Liver (tissue), 3 donors: ENCODE results near the gene KRTAP10-8.

ENCODE experiments used
- RXRA ChIP-seq, 2 donors: IDR thresholded peaks; 2 replicates each; pipeline ENCODE4 v1.6.1; 2017 to 2018; ENCODE audit warnings: antibody characterized with exemption in 2 of 2, mild to moderate bottlenecking in 1 of 2
- TF ChIP-seq, protein P1 (sequence below): fragments of 150-350 bp; IDR thresholded peaks from 2 replicates; pipeline ENCODE4 v1.5.1; 2017; ENCODE audit warnings: improper control_type of control experiment, low read depth, low read length; ENCODE audit not compliant: missing input control
- donor health status: healthy.
- donor health status: healthy.

DNA sequence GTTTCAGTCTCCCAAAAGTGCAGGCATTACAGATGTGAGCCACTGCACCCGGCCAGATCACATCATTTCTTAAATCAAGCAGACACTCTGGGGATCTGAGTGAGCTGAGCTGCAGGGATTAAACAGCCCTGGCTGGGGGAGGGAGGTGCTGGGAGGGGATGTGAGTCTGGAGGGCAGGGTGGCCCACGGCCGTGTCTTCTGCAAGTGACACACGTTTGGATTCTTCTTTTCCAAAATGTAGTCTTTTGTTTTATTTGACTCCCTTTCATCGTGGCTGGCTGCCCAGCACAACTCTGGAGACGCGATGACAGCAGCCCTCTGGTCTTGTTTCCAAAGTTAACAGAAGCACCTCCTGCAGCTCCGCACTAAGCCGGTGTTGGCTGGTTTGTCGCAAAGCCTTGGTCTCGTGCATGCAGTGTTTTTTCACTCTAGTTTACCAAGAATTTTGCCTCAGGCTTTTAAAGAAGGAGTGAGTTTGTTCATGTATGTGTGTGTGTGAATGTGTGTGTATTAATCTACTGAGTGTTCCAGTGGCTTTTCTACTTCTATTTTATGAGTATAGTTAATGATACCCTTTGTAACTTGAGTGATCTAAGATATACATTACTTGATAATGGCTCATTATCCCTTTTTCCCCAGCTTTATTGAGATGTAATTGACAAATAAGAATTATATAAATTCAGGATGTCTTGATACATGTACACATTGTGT is 28.6 kb upstream of the KRTAP10-8 start:
- no peak for TF ChIP-seq RXRA (IDR thresholded peaks at IDR 0.05)
- TF ChIP-seq, protein P1, sequence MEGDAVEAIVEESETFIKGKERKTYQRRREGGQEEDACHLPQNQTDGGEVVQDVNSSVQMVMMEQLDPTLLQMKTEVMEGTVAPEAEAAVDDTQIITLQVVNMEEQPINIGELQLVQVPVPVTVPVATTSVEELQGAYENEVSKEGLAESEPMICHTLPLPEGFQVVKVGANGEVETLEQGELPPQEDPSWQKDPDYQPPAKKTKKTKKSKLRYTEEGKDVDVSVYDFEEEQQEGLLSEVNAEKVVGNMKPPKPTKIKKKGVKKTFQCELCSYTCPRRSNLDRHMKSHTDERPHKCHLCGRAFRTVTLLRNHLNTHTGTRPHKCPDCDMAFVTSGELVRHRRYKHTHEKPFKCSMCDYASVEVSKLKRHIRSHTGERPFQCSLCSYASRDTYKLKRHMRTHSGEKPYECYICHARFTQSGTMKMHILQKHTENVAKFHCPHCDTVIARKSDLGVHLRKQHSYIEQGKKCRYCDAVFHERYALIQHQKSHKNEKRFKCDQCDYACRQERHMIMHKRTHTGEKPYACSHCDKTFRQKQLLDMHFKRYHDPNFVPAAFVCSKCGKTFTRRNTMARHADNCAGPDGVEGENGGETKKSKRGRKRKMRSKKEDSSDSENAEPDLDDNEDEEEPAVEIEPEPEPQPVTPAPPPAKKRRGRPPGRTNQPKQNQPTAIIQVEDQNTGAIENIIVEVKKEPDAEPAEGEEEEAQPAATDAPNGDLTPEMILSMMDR = no peak
